K562 (cell line): ENCODE data around the gene CTSW. TPM values are rescaled to one million over a fixed set of nuclear protein-coding genes. Genes with fewer than 3 reads are reported as not detected.
A peak's percentile ranks its signal among the peaks of the same experiment; 100 is the strongest.

ENCODE experiments used
- ATAC-seq: fragments of 200-7000 bp; cut with Tn5 transposase; 3 replicates; pipeline ENCODE4 v1.9.1; 2020; ENCODE audit warnings: moderate library complexity
- BruUV-seq: library from RNA; stranded (reverse); fragments of 400-500 nt; replicated peaks from 2 replicates; lab custom pipeline; 2021; lab: Mats Ljungman, UMichigan
- CTCF ChIA-PET: fragments of 300-600 bp; formaldehyde crosslinking; extraction: SDS; loops from one replicate; lab custom pipeline; 2021; ENCODE audit warnings: low intra/inter-chr PET ratio; lab: Yijun Ruan, JAX
- POLR2A ChIA-PET: fragments of 300-600, 350-650 bp; sonication (Branson Sonifier 250); formaldehyde crosslinking; extraction: SDS; loops from one replicate; lab custom pipeline; 2021; ENCODE audit warnings: antibody characterized with exemption, inconsistent platforms; lab: Yijun Ruan, JAX
- DNase-seq, 4 experiments: peaks; one replicate each; pipeline versions ENCODE4 v3.0.0 to v3.0.0-alpha.2; 2011 to 2018; ENCODE audit warnings: low spot score in 3 of 4, mixed read lengths in 3 of 4; ENCODE audit errors: extremely low read depth in 1 of 4
- FAIRE-seq: peaks from 2 replicates; lab custom pipeline; 2011; peaks lifted over from hg19 to GRCh38; lab: Jason Lieb, UNC
- H2AFZ ChIP-seq: 2 replicates; pipeline ENCODE4 v1.6.0; 2011; ENCODE audit warnings: low read depth, low read length, control low read depth, inconsistent platforms
- H3K27ac ChIP-seq: fragments of 200-600 bp; 3 replicates; pipeline ENCODE4 v1.8.0; 2011; ENCODE audit warnings: low read depth, mild to moderate bottlenecking, control low read depth, inconsistent platforms, low read length, moderate library complexity, mixed read lengths; ENCODE audit errors: extremely low read depth
- H3K27me3 ChIP-seq, 2 experiments: fragments of 300-600 bp in 1 of 2; 2 replicates in 1 of 2; 3 replicates in 1 of 2; pipeline versions ENCODE4 v1.6.0 to v1.8.0; 2011; ENCODE audit warnings: inconsistent platforms in 2 of 2, low read length in 2 of 2, mild to moderate bottlenecking in 1 of 2, mixed read lengths in 1 of 2, moderate library complexity in 1 of 2; ENCODE audit not compliant: control insufficient read depth in 2 of 2, insufficient read depth in 2 of 2
- H3K36me3 ChIP-seq: fragments of 300-600 bp; 3 replicates; pipeline ENCODE4 v1.8.0; 2011; ENCODE audit warnings: mild to moderate bottlenecking, low read length, inconsistent platforms; ENCODE audit not compliant: control insufficient read depth, insufficient read depth
- H3K4me1 ChIP-seq, 2 experiments: fragments of 200-600 bp in 1 of 2; replicated peaks in 1 of 2; 2 replicates in 1 of 2; 3 replicates in 1 of 2; pipeline versions ENCODE4 v1.5.1 to v1.8.0; 2011; ENCODE audit warnings: inconsistent platforms in 2 of 2, low read length in 2 of 2, mild to moderate bottlenecking in 1 of 2, mixed read lengths in 1 of 2, moderate library complexity in 1 of 2; ENCODE audit not compliant: control insufficient read depth in 2 of 2, insufficient read depth in 2 of 2
- H3K4me2 ChIP-seq: 2 replicates; pipeline ENCODE4 v1.6.1; 2011; ENCODE audit warnings: low read length, control low read depth, inconsistent platforms, mixed read lengths; ENCODE audit not compliant: insufficient read depth
- H3K4me3 ChIP-seq: fragments of 200-600 bp; sonication (generic), shearing (Covaris generic); 2 replicates; pipeline ENCODE4 v1.5.1; 2016; ENCODE audit warnings: control low read depth, inconsistent platforms
- H3K79me2 ChIP-seq: fragments of 200-600 bp; 3 replicates; pipeline ENCODE4 v1.8.0; 2011; ENCODE audit warnings: low read length, inconsistent platforms; ENCODE audit not compliant: control insufficient read depth, insufficient read depth
- H3K9ac ChIP-seq, 2 experiments: 2 replicates each; pipeline versions ENCODE4 v1.6.0 to v1.6.1; 2011; ENCODE audit warnings: low read depth in 2 of 2, low read length in 2 of 2, control low read depth in 1 of 2, inconsistent platforms in 1 of 2, mild to moderate bottlenecking in 1 of 2, mixed read lengths in 1 of 2; ENCODE audit not compliant: insufficient read depth in 1 of 2
- H3K9me1 ChIP-seq: one replicate; pipeline ENCODE4 v1.6.0; 2011; ENCODE audit warnings: inconsistent platforms, mild to moderate bottlenecking, low read length, moderate library complexity; ENCODE audit not compliant: control insufficient read depth, insufficient read depth
- H3K9me3 ChIP-seq: replicated peaks from 2 replicates; pipeline ENCODE4 v1.5.1; 2011; ENCODE audit warnings: low read depth, low read length, inconsistent platforms; ENCODE audit not compliant: control insufficient read depth, insufficient read depth
- H4K20me1 ChIP-seq: replicated peaks from 2 replicates; pipeline ENCODE4 v1.6.1; 2011; ENCODE audit warnings: low read length, inconsistent platforms, mixed read lengths; ENCODE audit not compliant: control insufficient read depth, insufficient read depth
- ARHGAP35 ChIP-seq: fragments of 450-650 bp; IDR thresholded peaks from 2 replicates; pipeline ENCODE4 v1.6.1; 2018; ENCODE audit not compliant: partially characterized antibody
- ARNT ChIP-seq, 2 experiments: fragments of 450-650 bp; IDR thresholded peaks; 2 replicates each; pipeline ENCODE4 v1.6.1; 2016; ENCODE audit warnings: mild to moderate bottlenecking in 1 of 2
- ASH1L ChIP-seq: fragments of 450-650 bp; IDR thresholded peaks from 2 replicates; pipeline ENCODE4 v1.6.1; 2018; ENCODE audit warnings: borderline replicate concordance, mild to moderate bottlenecking, low read depth; ENCODE audit not compliant: partially characterized antibody
- CREB1 ChIP-seq, 2 experiments: sonication (generic) in 1 of 2; formaldehyde crosslinking in 1 of 2; IDR thresholded peaks; 2 replicates each; pipeline versions ENCODE4 v1.6.1 to v1.8.0; 2012 to 2022; ENCODE audit warnings: inconsistent platforms in 1 of 2, mild to moderate bottlenecking in 1 of 2, missing genetic modification reagents in 1 of 2, moderate library complexity in 1 of 2
- ILF3 ChIP-seq: fragments of 450-650 bp; IDR thresholded peaks from 2 replicates; pipeline ENCODE4 v1.6.1; 2018; ENCODE audit warnings: antibody characterized with exemption, mild to moderate bottlenecking, moderate library complexity, borderline replicate concordance
- KDM5B ChIP-seq: fragments of 200-600 bp; sonication (generic); IDR thresholded peaks from 2 replicates; pipeline ENCODE4 v1.6.1; 2012; ENCODE audit warnings: low read depth, mild to moderate bottlenecking, moderate library complexity, low read length, control low read depth, inconsistent platforms; ENCODE audit not compliant: insufficient replicate concordance
- MBD2 ChIP-seq: sonication (generic); IDR thresholded peaks from 2 replicates; pipeline ENCODE4 v1.6.1; 2016; ENCODE audit warnings: low read depth, borderline replicate concordance
- NELFE ChIP-seq: IDR thresholded peaks from 2 replicates; pipeline ENCODE4 v1.6.1; 2011; ENCODE audit warnings: mild to moderate bottlenecking; ENCODE audit not compliant: insufficient read depth, insufficient read length
- POLR2AphosphoS2 ChIP-seq: IDR thresholded peaks from 2 replicates; pipeline ENCODE4 v1.6.1; 2012; ENCODE audit warnings: low read length, improper control_type of control experiment
- PREB ChIP-seq: sonication (generic); formaldehyde crosslinking; IDR thresholded peaks from 2 replicates; pipeline ENCODE4 v1.8.1; 2023; ENCODE audit warnings: mild to moderate bottlenecking, missing genetic modification reagents
- RBM17 ChIP-seq: fragments of 200-400 bp; formaldehyde crosslinking; IDR thresholded peaks from 2 replicates; pipeline ENCODE4 v1.6.1; 2017; ENCODE audit warnings: low read depth, mild to moderate bottlenecking, low read length, borderline replicate concordance
- YY1 ChIP-seq, 3 experiments: IDR thresholded peaks; 2 replicates each; pipeline ENCODE4 v1.6.1; 2011; ENCODE audit warnings: low read length in 2 of 3, mild to moderate bottlenecking in 2 of 3, moderate library complexity in 2 of 3, borderline replicate concordance in 1 of 3, control low read depth in 1 of 3, low read depth in 1 of 3; ENCODE audit not compliant: insufficient read depth in 3 of 3, insufficient replicate concordance in 2 of 3, control insufficient read depth in 1 of 3, insufficient read length in 1 of 3; ENCODE audit errors: extremely low read depth in 1 of 3
- ZBED1 ChIP-seq: IDR thresholded peaks from 2 replicates; pipeline ENCODE4 v1.6.1; 2014
- ZNF717 ChIP-seq: fragments of 250-450 bp; sonication (Bioruptor Pico); IDR thresholded peaks from 2 replicates; pipeline ENCODE4 v1.5.0; 2021
- WGBS: fragments of 100-300 bp; shearing (Covaris generic); methylation state at CpG from one replicate; pipeline ENCODE4 v1.1.6; 2016; ENCODE audit warnings: low coverage, mixed read lengths; ENCODE audit not compliant: insufficient coverage; ENCODE audit errors: missing lambda C conversion rate; 5-methylcytosine and 5-hydroxymethylcytosine counted together
- in situ Hi-C: fragments of 300-500 bp; cut with MboI; formaldehyde crosslinking; loops from 4 replicates; pipeline ENCODE4 v1.15.0; 2018; ENCODE audit warnings: inconsistent platforms, mixed read lengths
- intact Hi-C: fragments of 100-400 bp; cut with micrococcal nuclease; formaldehyde crosslinking; loops from 2 replicates; pipeline ENCODE4 v1.14.2; 2022
- polyA plus RNA-seq, 8 experiments: library from polyadenylated mRNA; depleted of rRNA in 4 of 8; stranded (reverse) in 5 of 8; unstranded in 3 of 8; fragments of >200 nt; fragmentation: Nextera tagmentation in 2 of 8; fragmentation: Illumina TruSeq in 1 of 8; extraction: Ambion mirVana in 2 of 8; extraction: Trizol in 1 of 8; gene quantifications; 2 replicates each; pipeline versions ENCODE4 v1.2.1 to v1.2.3, GENCODE V29; 2011 to 2014; ENCODE audit warnings: inconsistent platforms in 1 of 8, missing spikeins in 1 of 8
- total RNA-seq, 7 experiments: library from RNA; depleted of rRNA in 6 of 7; stranded (reverse); fragments of >200 nt in 6 of 7; fragmentation: Illumina TruSeq in 2 of 7; extraction: Trizol in 2 of 7; gene quantifications; 2 replicates each; pipeline versions ENCODE4 v1.2.1 to v1.2.3, GENCODE V29; 2011 to 2021; ENCODE audit warnings: low replicate concordance in 1 of 7
- TF ChIP-seq, protein P1 (sequence below): IDR thresholded peaks from 2 replicates; pipeline ENCODE4 v1.6.1; 2012; ENCODE audit warnings: low read depth, low read length, improper control_type of control experiment, borderline replicate concordance

The CTSW gene
- total and polyA plus RNA-seq, 9 of the 15 experiments (the other 6 are each of a cell fraction or from before 2014, with no cell fraction given), result 0.04 TPM; not detected in 8

GRCh38 chr11:65857853-65858680 is 21.6 kb upstream of the CTSW start, which contains the start of gene CFL1:
CFL1 (minus strand) TSS chr11:65858180; CDS start chr11:65858099, 81 bp downstream.
- ChIA-PET POLR2A (interaction anchor here (0.6 to 5.6 kb wide), 33 partner anchors 8 to 790 kb away, joined by 3 to 151 read pairs (median 4); partner anchors contain the start of genes AP5B1, CCDC85B, FIBP and FOSL1), CTCF (interaction anchor here (1.1 kb wide), 1 partner anchor 41 kb away, joined by 4 read pairs; no protein-coding TSS in a partner anchor)
- peak; percentile 91 for FAIRE-seq
- intact Hi-C loops, result loop anchor here (5.0 kb wide), 1 partner anchor 44 kb away; the partner anchor contains the start of gene FOSL1
- peaks cover 71% of the 10 kb centered on the region for H3K79me2 ChIP-seq
- peak; percentile 78 for ATAC-seq
- peaks cover 11% of the 10 kb centered on the region for H3K9me1 ChIP-seq
- BruUV-seq, result no TSS peak
- peak within 1 kb of the TSS; percentile 95 for H3K4me2 ChIP-seq
- in situ Hi-C loops, result no loop called here
- no peaks in the 10 kb centered on the region for H3K9me3 ChIP-seq
- no peaks in the 10 kb centered on the region; a peak in 1 of 5 replicates for H3K27me3 ChIP-seq
- H3K9ac ChIP-seq, result peak within 1 kb of the TSS; percentile 99 to 100
- H4K20me1 ChIP-seq, result peaks cover 22% of the 10 kb centered on the region
- peak; percentile 85 to 98 (median 88) for DNase-seq
- peaks cover 14 to 64% of the 10 kb centered on the region in 2 experiments for H3K4me1 ChIP-seq
- peak within 1 kb of the TSS; percentile 96 for H3K27ac ChIP-seq
- H3K4me3 ChIP-seq, result peak within 1 kb of the TSS; percentile 95
- peak within 1 kb of the TSS; percentile 73 for H2AFZ ChIP-seq
- peaks cover 57% of the 10 kb centered on the region for H3K36me3 ChIP-seq
- WGBS, result under 1% methylated on average over 43 of the region's 92 CpGs
- TF ChIP-seq, protein P1, sequence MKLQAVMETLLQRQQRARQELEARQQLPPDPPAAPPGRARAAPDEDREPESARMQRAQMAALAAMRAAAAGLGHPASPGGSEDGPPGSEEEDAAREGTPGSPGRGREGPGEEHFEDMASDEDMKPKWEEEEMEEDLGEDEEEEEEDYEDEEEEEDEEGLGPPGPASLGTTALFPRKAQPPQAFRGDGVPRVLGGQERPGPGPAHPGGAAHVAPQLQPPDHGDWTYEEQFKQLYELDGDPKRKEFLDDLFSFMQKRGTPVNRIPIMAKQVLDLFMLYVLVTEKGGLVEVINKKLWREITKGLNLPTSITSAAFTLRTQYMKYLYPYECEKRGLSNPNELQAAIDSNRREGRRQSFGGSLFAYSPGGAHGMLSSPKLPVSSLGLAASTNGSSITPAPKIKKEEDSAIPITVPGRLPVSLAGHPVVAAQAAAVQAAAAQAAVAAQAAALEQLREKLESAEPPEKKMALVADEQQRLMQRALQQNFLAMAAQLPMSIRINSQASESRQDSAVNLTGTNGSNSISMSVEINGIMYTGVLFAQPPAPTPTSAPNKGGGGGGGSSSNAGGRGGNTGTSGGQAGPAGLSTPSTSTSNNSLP, result no peak
- TF ChIP-seq PREB (CRISPR knock-in tag) (0 out of 2 replicates have a peak, but pooled peaks have one; percentile 74), ZBED1 (no peak), POLR2AphosphoS2 (no peak), ILF3 (peak; percentile 81; the same call in 1 of the 2 replicates), CREB1 (IDR thresholded peaks at IDR 0.05) (peak; percentile 59; the same call in 1 of the 2 replicates), CREB1 (CRISPR knock-in tag; IDR thresholded peaks at IDR 0.05) (peak; percentile 75; the same call in 1 of the 2 replicates), YY1 (IDR thresholded peaks at IDR 0.05; ENCODE audit: borderline replicate concordance in 1 of 3, control insufficient read depth in 1 of 3, extremely low read depth in 1 of 3, insufficient read depth in 3 of 3, insufficient read length in 1 of 3, insufficient replicate concordance in 2 of 3, low read depth in 1 of 3, low read length in 2 of 3) (peak in 2 of 3 experiments; percentile 55 to 70), RBM17 (no peak), ARNT (IDR thresholded peaks at IDR 0.05) (no peak), MBD2 (peak; percentile 81), ASH1L (no peak), KDM5B (peak; percentile 95), NELFE (peak; percentile 43), ZNF717 (no peak), ARHGAP35 (no peak)
